Middle frontal gyrus (tissue), 1 donor: Measurements from ENCODE around the gene KRT2.

Experiments used
- DNase-seq: peaks from one replicate; pipeline ENCODE4 v3.0.0-alpha.2; 2015; ENCODE audit warnings: low spot score; ENCODE audit errors: extremely low spot score

The KRT2 gene

GRCh38 chr12:52617403-52617785, 34.6 kb downstream of the KRT2 start:
- DNase-seq, result no peak

GRCh38 chr12:52616680-52617402, 35.2 kb downstream of the KRT2 start:
- no peak for DNase-seq

GRCh38 chr12:52615912-52616311, 36.1 kb downstream of the KRT2 start:
- no peak for DNase-seq

GRCh38 chr12:52615208-52615868, 36.7 kb downstream of the KRT2 start:
- no peak for DNase-seq

- no peak for DNase-seq
These were observed 37.4 kb downstream of the KRT2 start for GRCh38 chr12:52614381-52615207.

GRCh38 chr12:52613384-52614030, 38.5 kb downstream of the KRT2 start:
- no peak for DNase-seq

- DNase-seq, result no peak
These were observed 39.3 kb downstream of the KRT2 start for GRCh38 chr12:52612431-52613383.

GRCh38 chr12:52611080-52611468, 40.9 kb downstream of the KRT2 start:
- DNase-seq, result no peak

GRCh38 chr12:52608826-52609630, 43.0 kb downstream of the KRT2 start:
- no peak for DNase-seq

- DNase-seq, result no peak
These were observed 43.9 kb downstream of the KRT2 start for GRCh38 chr12:52608161-52608560.

- no peak for DNase-seq
These were observed 44.7 kb downstream of the KRT2 start for GRCh38 chr12:52607314-52607713.

- no peak for DNase-seq
These were observed 45.3 kb downstream of the KRT2 start for GRCh38 chr12:52606581-52607218.

- DNase-seq, result no peak
These were observed 45.9 kb downstream of the KRT2 start for GRCh38 chr12:52606096-52606495.

GRCh38 chr12:52605542-52605941, 46.5 kb downstream of the KRT2 start:
- no peak for DNase-seq

- DNase-seq, result no peak
These were observed 47.2 kb downstream of the KRT2 start for GRCh38 chr12:52604859-52605258.

GRCh38 chr12:52603314-52603713, 48.7 kb downstream of the KRT2 start:
- DNase-seq, result no peak

GRCh38 chr12:52602552-52602951, 49.5 kb downstream of the KRT2 start:
- no peak for DNase-seq

GRCh38 chr12:52601671-52602070, 50.3 kb downstream of the KRT2 start:
- no peak for DNase-seq

GRCh38 chr12:52600941-52601481, 51.0 kb downstream of the KRT2 start, which contains the start of gene KRT72:
TSS of gene KRT72 (minus strand) at chr12:52601463. CDS start at chr12:52601452, 11 bp downstream.
- no peak for DNase-seq
